Smooth muscle cell (in vitro differentiated cells): Measurements from ENCODE around the gene ITGA2B. TPM values are rescaled to one million over a fixed set of nuclear protein-coding genes. Genes with fewer than 3 reads are reported as not detected.

Experiments
- DNase-seq: peaks from one replicate; lab custom pipeline; 2025; ENCODE audit not compliant: unreplicated experiment; lab: John Stamatoyannopoulos, UW
- H2AFZ ChIP-seq: fragments of 200-600 bp; sonication (generic); 2 replicates; pipeline ENCODE4 v1.6.0; 2016; ENCODE audit warnings: antibody characterized with exemption, low read depth, mild to moderate bottlenecking
- H3F3A ChIP-seq: fragments of 200-600 bp; sonication (generic); 2 replicates; pipeline ENCODE4 v1.6.0; 2017; ENCODE audit warnings: antibody characterized with exemption, low read depth
- H3K27ac ChIP-seq: fragments of 200-600 bp; sonication (generic); 2 replicates; pipeline ENCODE4 v1.5.1; 2016; ENCODE audit warnings: low read depth, mild to moderate bottlenecking
- H3K27me3 ChIP-seq: fragments of 200-600 bp; sonication (generic); 2 replicates; pipeline ENCODE4 v1.6.1; 2016; ENCODE audit warnings: low read depth, mild to moderate bottlenecking
- H3K36me3 ChIP-seq: fragments of 200-600 bp; sonication (generic); 2 replicates; pipeline ENCODE4 v1.5.1; 2016; ENCODE audit warnings: low read depth
- H3K4me1 ChIP-seq: fragments of 200-600 bp; sonication (generic); 2 replicates; pipeline ENCODE4 v1.5.1; 2016; ENCODE audit warnings: low read depth
- H3K4me2 ChIP-seq: fragments of 200-600 bp; sonication (generic); 2 replicates; pipeline ENCODE4 v1.6.0; 2016; ENCODE audit warnings: mild to moderate bottlenecking
- H3K4me3 ChIP-seq: fragments of 200-600 bp; sonication (generic); 2 replicates; pipeline ENCODE4 v1.5.1; 2016; ENCODE audit warnings: mild to moderate bottlenecking
- H3K79me2 ChIP-seq: fragments of 200-600 bp; sonication (generic); 2 replicates; pipeline ENCODE4 v1.6.0; 2016; ENCODE audit warnings: low read depth, mild to moderate bottlenecking
- H3K9ac ChIP-seq: fragments of 200-600 bp; sonication (generic); 2 replicates; pipeline ENCODE4 v1.6.0; 2016; ENCODE audit warnings: low read depth
- H3K9me3 ChIP-seq: fragments of 200-600 bp; sonication (generic); replicated peaks from 2 replicates; pipeline ENCODE4 v1.5.1; 2016; ENCODE audit warnings: low read depth
- H4K20me1 ChIP-seq: fragments of 200-600 bp; sonication (generic); 2 replicates; pipeline ENCODE4 v1.6.0; 2016; ENCODE audit warnings: low read depth
- CTCF ChIP-seq: fragments of 200-600 bp; sonication (generic); IDR thresholded peaks from 2 replicates; pipeline ENCODE4 v1.5.1; 2017; ENCODE audit warnings: borderline replicate concordance, mild to moderate bottlenecking, antibody characterized with exemption; ENCODE audit not compliant: insufficient read depth, poor library complexity, severe bottlenecking
- WGBS: methylation state at CpG from one replicate; pipeline ENCODE4 v1.1.7; 2016; ENCODE audit warnings: low lambda C conversion rate; 5-methylcytosine and 5-hydroxymethylcytosine counted together
- polyA plus RNA-seq: library from polyadenylated mRNA; unstranded; fragments of >200 nt; fragmentation: Nextera tagmentation; extraction: Ambion mirVana; gene quantifications from 2 replicates; pipeline ENCODE4 v1.2.1, GENCODE V29; 2016
- total RNA-seq: library from RNA; depleted of rRNA; stranded (reverse); fragments of >200 nt; gene quantifications from 2 replicates; pipeline ENCODE4 v1.2.3, GENCODE V29; 2014

The ITGA2B gene
- total and polyA plus RNA-seq, 2 experiments from 2014 or later, result 2.1 to 4.0 TPM

GRCh38 chr17:44335968-44336367 is 53.5 kb downstream of the ITGA2B start:
- H3K4me3 ChIP-seq, result no peak overlapping the region
- no peak for DNase-seq
- H3K9ac ChIP-seq, result no peak overlapping the region
- no peaks in the 10 kb centered on the region for H3F3A ChIP-seq
- H3K4me2 ChIP-seq, result no peak overlapping the region
- H3K9me3 ChIP-seq, result no peaks in the 10 kb centered on the region
- H4K20me1 ChIP-seq, result no peaks in the 10 kb centered on the region
- no peaks in the 10 kb centered on the region for H3K4me1 ChIP-seq
- H3K27me3 ChIP-seq, result no peaks in the 10 kb centered on the region
- no peaks in the 10 kb centered on the region for H3K36me3 ChIP-seq
- no peak for TF ChIP-seq CTCF
- no peaks in the 10 kb centered on the region for H3K79me2 ChIP-seq
- WGBS, result 81% methylated on average over 5 of the region's 5 CpGs
- no peak overlapping the region for H2AFZ ChIP-seq
- H3K27ac ChIP-seq, result no peak overlapping the region

DNA sequence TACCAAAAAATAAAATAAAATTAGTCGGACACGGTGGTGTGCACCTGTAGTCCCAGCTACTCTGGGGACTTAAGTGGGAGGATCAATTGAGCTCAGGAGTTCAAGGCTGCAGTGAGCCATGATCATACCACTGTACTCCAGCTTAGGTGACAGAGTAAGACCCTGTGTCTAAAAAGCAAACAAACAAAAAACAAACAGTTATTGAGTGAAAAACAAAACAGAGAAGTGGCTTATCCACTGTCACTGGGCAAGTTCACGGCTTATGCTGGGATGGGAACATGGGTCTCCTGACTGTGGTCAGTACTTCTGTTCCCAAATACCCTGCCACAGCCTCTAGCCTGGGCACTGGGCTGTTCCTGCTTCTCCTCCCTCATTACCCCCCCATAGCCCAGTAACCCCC is 53.9 kb downstream of the ITGA2B start:
- Histone ChIP-seq H3K27ac (no peak overlapping the region), H3K36me3 (no peaks in the 10 kb centered on the region), H3K9ac (no peak overlapping the region), H3K79me2 (no peaks in the 10 kb centered on the region), H2AFZ (no peak overlapping the region), H3K27me3 (no peaks in the 10 kb centered on the region), H3K4me1 (no peaks in the 10 kb centered on the region), H3K4me3 (no peak overlapping the region), H3F3A (no peaks in the 10 kb centered on the region), H3K9me3 (no peaks in the 10 kb centered on the region), H3K4me2 (no peak overlapping the region), H4K20me1 (no peaks in the 10 kb centered on the region)
- TF ChIP-seq CTCF, result no peak
- DNase-seq, result no peak
- whole genome bisulfite sequencing, result 90% methylated on average over 3 of the region's 3 CpGs

- Histone ChIP-seq H3K4me2 (no peak overlapping the region), H3K4me3 (no peak overlapping the region), H3K9me3 (no peaks in the 10 kb centered on the region), H3K79me2 (no peaks in the 10 kb centered on the region), H3K27ac (no peak overlapping the region), H3K9ac (no peak overlapping the region), H3K27me3 (no peaks in the 10 kb centered on the region), H4K20me1 (no peaks in the 10 kb centered on the region), H3F3A (no peaks in the 10 kb centered on the region), H2AFZ (no peak overlapping the region), H3K36me3 (no peaks in the 10 kb centered on the region), H3K4me1 (no peaks in the 10 kb centered on the region)
- DNase-seq, result no peak
- 74% methylated on average over 3 of the region's 3 CpGs for whole genome bisulfite sequencing
- no peak for TF ChIP-seq CTCF
These were observed 54.7 kb downstream of the ITGA2B start for GRCh38 chr17:44334727-44335126.

DNA sequence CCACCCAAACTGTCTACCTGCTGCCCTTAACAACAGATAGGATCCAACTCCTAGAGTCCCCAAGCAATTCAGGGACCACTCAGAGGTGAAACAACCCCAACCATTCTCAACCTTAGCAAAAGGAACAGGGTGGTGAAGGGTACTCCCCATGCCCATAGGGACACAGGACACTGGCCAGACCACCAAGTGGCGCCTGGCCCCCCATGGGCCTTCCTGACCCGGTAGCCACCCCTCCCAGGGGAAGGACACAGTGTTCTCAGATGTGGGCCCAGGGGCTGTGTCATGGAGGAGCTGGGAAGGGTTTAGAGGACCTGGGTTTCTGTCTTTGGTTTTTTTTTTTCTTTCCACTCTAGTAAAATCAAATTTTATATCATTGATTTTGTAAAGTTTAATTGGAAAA is 55.1 kb downstream of the ITGA2B start:
- no peak overlapping the region for H3K27ac ChIP-seq
- no peak for TF ChIP-seq CTCF
- no peak overlapping the region for H2AFZ ChIP-seq
- no peak overlapping the region for H3K9ac ChIP-seq
- H3K9me3 ChIP-seq, result no peaks in the 10 kb centered on the region
- no peak overlapping the region for H3K4me3 ChIP-seq
- no peak for DNase-seq
- H3K79me2 ChIP-seq, result no peaks in the 10 kb centered on the region
- H3K4me1 ChIP-seq, result no peaks in the 10 kb centered on the region
- WGBS, result 60% methylated on average over 2 of the region's 2 CpGs
- H3K27me3 ChIP-seq, result no peaks in the 10 kb centered on the region
- no peak overlapping the region for H3K4me2 ChIP-seq
- no peaks in the 10 kb centered on the region for H3F3A ChIP-seq
- H3K36me3 ChIP-seq, result no peaks in the 10 kb centered on the region
- no peaks in the 10 kb centered on the region for H4K20me1 ChIP-seq
